GM21360 (cell line): ENCODE data around the gene KMO.

Source experiments
- ATAC-seq: cut with Tn5 transposase; IDR thresholded peaks from one replicate; pipeline ENCODE4 v1.9.1; 2021; ENCODE audit warnings: mild to moderate bottlenecking, moderate library complexity; ENCODE audit not compliant: unreplicated experiment

The KMO gene

GRCh38 chr1:241644259-241644658, 112.1 kb downstream of the KMO start:
- ATAC-seq, result no peak

- ATAC-seq, result no peak
Measured at GRCh38 chr1:241645199-241645598, 113.0 kb downstream of the KMO start.
